Measurements from ENCODE around the gene AP1S1. TPM values are rescaled to one million over a fixed set of nuclear protein-coding genes. Genes with fewer than 3 reads are reported as not detected.
A peak's percentile ranks its signal among the peaks of the same experiment; 100 is the strongest.
"Not testable (repeated sequence)": the region's sequence is repeated elsewhere in the genome, so short reads cannot be mapped to it uniquely, and the experiment has no call there.

Gene AP1S1
- total RNA-seq, 2 experiments from 2014 or later, result 46.7 to 50.0 TPM

DNA sequence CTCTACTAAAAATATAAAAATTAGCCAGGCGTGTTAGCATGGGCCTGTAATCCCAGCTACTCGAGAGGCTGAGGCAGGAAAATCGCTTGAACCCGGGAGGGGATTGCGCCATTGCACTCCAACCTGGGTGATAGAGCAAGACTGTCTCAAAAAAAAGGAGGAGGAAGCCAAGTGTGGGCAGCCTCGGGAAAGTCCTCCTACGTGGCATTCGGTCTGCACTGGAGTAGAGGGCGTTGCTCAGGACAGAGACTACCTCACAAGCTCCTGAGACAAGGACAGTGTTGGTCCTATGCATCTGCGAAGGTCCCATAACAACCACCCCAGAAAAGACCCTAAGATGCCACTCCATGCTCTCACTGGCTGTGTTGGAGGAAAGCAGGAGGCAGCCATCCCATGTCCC is 37.4 kb upstream of the AP1S1 start:
- POLR2A ChIA-PET, result no interaction called here
- no peak for DNase-seq
- Mint-ChIP-seq H3K4me1 (peaks cover 1% of the 10 kb centered on the region), H3K9me3 (no peaks in the 10 kb centered on the region), H3K36me3 (ENCODE audit: low read depth) (no peaks in the 10 kb centered on the region), H3K27ac (no peak overlapping the region), H3K27me3 (peaks cover 23% of the 10 kb centered on the region), H3K4me3 (no peak overlapping the region)
- CTCF ChIA-PET, result no interaction called here

DNA sequence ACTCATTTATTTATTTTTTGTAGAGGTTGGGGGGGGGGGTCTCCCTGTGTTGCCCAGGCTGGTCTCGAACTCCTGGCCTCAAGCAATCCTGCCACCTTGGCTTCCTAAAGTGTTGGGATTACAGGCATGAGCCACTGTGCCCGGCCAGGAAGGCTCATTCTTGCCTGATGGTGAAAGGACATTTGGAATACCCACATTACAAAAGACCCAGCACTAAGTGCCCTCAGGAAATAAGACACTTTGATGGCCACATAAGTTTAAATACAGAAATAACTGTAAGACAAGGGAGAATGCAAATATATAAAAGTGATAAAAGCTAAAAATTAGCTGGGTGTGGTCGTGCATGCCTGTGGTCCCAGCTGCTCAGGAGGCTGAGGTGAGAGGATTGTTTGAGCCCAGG is 35.4 kb upstream of the AP1S1 start:
- DNase-seq, result no peak
- CTCF ChIA-PET, result interaction anchor here (0.9 kb wide), 1 partner anchor 15 kb away, joined by 3 read pairs; no protein-coding TSS in a partner anchor
- Mint-ChIP-seq H3K27ac (no peak overlapping the region), H3K4me3 (no peak overlapping the region), H3K9me3 (no peaks in the 10 kb centered on the region), H3K27me3 (peaks cover 41% of the 10 kb centered on the region), H3K4me1 (peaks cover 9% of the 10 kb centered on the region), H3K36me3 (ENCODE audit: low read depth) (no peaks in the 10 kb centered on the region)
- POLR2A ChIA-PET, result no interaction called here

DNA sequence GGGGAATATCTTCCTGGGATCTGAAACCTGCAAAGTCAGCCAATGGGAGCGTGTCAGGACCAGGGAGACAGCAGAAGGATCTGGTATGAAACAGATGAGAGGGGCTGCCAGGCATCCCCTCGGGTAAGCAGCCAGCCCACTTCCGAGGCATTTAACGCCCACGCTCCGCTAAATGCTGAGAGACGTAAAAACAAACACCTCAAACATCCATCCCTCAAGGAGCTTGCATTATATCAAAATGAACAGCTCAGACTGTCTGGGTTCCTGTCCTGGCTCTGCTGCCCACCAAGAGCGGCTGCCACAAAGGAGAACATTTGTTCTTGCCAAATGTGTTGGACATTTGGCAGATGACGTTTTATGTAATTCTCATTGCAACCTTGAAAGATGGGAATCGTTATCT is 34.4 kb upstream of the AP1S1 start:
- no peaks in the 10 kb centered on the region for H3K36me3 Mint-ChIP-seq (ENCODE audit: low read depth)
- peaks cover 46% of the 10 kb centered on the region for H3K27me3 Mint-ChIP-seq
- H3K9me3 Mint-ChIP-seq, result no peaks in the 10 kb centered on the region
- ChIA-PET CTCF (interaction anchor here (1.0 kb wide), 1 partner anchor 24 kb away, joined by 4 read pairs; no protein-coding TSS in a partner anchor), POLR2A (no interaction called here)
- DNase-seq, result no peak
- H3K4me1 Mint-ChIP-seq, result peaks cover 16% of the 10 kb centered on the region
- H3K4me3 Mint-ChIP-seq, result no peak overlapping the region
- H3K27ac Mint-ChIP-seq, result no peak overlapping the region

DNA sequence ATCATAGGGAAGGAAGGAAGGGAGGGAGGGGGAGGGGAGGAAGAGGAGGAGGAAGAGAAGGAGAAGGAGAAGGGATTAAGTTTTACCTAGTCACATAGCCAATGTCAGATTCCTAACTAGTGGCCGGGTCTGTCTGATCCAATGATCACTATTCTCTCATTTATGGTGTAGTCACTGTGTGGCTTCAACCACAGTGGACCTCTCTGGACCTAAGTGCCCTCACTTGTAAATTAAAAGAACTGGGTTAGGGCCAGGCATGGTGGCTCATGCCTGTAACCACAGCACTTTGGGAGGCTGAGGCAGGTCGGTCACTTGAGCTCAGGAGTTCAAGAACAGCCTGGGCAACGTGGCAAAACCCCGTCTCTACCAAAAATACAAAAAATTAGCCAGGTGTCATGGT is 34.0 kb upstream of the AP1S1 start:
- DNase-seq, result no peak
- POLR2A ChIA-PET, result no interaction called here
- Mint-ChIP-seq H3K27me3 (peaks cover 50% of the 10 kb centered on the region), H3K36me3 (ENCODE audit: low read depth) (no peaks in the 10 kb centered on the region), H3K27ac (no peak overlapping the region), H3K4me3 (no peak overlapping the region), H3K4me1 (peaks cover 21% of the 10 kb centered on the region), H3K9me3 (no peaks in the 10 kb centered on the region)
- CTCF ChIA-PET, result interaction anchor here (1.0 kb wide), 1 partner anchor 24 kb away, joined by 4 read pairs; no protein-coding TSS in a partner anchor

DNA sequence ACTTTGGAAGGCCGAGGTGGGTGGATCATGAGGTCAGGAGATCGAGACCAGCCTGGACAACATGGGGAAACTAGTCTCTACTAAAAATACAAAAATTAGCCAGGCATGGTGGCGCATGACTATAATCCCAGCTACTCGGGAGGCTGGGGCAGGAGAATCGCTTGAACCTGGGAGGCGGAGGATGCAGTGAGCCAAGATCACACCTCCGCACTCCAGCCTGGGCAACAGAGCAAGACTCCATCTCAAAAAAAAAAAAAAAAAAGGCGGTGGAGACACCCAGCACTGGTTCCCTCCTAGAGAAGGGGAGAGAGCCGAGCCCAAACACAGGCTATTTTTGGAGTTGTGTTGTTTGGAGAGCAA is 32.7 kb upstream of the AP1S1 start:
- Mint-ChIP-seq H3K27me3 (peaks cover 60% of the 10 kb centered on the region), H3K4me1 (peaks cover 33% of the 10 kb centered on the region)
- H3K4me3 Mint-ChIP-seq; CTCF ChIA-PET; DNase-seq; POLR2A ChIA-PET; H3K9me3 Mint-ChIP-seq; H3K36me3 Mint-ChIP-seq (ENCODE audit: low read depth); H3K27ac Mint-ChIP-seq: not testable (repeated sequence)

DNA sequence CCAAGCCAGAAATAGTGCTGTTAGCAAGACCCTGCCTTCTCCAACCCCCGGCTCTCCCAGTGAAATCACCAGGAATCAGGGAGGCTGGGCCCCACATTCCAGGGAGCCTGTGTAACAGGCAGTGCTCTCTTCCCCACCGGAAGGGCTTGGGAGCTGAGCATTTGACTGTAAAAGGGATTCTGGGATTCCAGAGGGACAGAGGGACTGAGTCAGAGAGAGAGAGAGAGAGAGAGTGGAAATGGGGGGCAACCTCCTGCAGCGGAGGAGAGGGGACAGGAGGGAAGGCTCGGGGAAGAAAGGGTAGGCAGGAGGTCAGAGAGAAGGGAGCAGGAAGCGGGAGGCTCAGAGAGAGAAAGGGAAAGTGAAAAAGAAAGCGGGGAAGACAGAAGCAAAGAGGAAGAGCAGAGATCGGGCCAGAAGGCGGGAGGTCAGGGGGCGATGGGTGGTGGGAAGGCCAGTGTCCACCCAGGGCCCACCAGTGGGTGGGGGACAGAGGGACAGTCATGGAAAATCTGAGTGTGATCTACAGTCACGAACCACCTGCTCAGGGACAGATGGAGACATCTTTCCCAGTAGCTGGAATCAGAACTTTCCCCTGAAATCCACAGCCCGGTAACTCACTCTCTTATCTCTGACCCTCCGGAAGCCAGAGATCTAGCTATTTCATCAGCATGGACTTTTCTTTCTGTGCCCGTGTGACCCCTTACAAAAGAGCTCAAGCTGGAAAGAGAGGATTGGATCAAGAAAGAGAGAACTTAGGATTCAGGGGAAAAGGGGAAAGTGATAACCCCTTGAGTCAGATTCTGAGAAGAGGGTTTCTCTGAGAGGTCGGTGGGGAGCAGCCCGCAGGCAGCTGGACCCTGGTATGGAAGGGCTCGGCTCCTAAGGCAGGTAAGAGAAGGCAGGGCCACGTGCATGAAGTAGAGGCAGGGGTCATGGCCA is 32.0 kb upstream of the AP1S1 start:
- ChIA-PET CTCF (interaction anchor here (0.6 to 5.5 kb wide), 7 partner anchors 11 to 221 kb away, joined by 3 to 26 read pairs (median 5); no protein-coding TSS in a partner anchor), POLR2A (interaction anchor here (1.2 to 1.4 kb wide), 2 partner anchors 22 to 36 kb away, joined by 3 to 8 read pairs; partner anchors contain the start of gene TRIM56)
- Mint-ChIP-seq H3K27me3 (peaks cover 67% of the 10 kb centered on the region), H3K36me3 (ENCODE audit: low read depth) (no peaks in the 10 kb centered on the region), H3K27ac (no peak overlapping the region), H3K4me1 (peaks cover 39% of the 10 kb centered on the region), H3K4me3 (peak overlapping the region; percentile 32), H3K9me3 (no peaks in the 10 kb centered on the region)
- no peak for DNase-seq

DNA sequence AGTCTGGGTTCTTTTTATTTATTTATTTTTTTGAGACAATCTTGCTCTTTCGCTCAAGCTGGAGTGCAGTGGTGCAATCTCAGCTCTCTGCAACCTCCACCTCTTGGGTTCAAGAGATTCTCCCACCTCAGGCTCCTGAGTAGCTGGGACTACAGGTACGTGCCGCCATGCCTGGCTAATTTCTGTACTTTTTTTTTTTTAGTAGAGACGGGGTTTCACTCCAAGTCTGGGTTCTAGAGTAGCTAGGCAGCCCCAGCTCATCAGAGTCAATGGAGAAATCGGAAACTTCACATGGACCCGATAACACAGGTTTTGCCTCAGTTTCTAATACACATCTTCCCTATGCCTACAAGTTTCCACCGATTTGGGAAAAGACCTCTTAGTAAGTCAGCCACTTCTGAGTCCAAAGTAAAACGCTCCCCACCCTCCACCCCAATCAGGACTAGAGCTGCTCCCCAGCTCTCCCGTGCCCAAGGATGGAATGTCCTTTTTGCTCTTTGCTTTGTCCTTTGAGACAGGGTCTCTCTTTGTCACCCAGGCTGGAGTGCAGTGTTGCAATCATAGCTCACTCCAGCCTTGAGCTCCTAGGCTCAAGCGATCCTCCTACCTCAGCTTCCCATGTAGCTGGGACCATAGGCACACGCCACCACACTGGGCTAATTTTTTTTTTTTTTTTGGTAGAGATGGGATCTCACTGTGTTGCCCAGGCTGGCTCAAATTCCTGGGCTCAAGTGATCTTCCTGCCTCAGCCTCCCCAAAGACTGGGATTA is 31.2 kb upstream of the AP1S1 start:
- no peaks in the 10 kb centered on the region for H3K9me3 Mint-ChIP-seq
- ChIA-PET CTCF (interaction anchor here (0.6 to 5.5 kb wide), 7 partner anchors 11 to 1146 kb away, joined by 3 to 26 read pairs (median 5); no protein-coding TSS in a partner anchor), POLR2A (interaction anchor here (1.2 to 1.4 kb wide), 2 partner anchors 21 to 37 kb away, joined by 3 to 8 read pairs; partner anchors contain the start of gene TRIM56)
- H3K27me3 Mint-ChIP-seq, result peaks cover 74% of the 10 kb centered on the region
- H3K4me1 Mint-ChIP-seq, result peaks cover 48% of the 10 kb centered on the region
- H3K4me3 Mint-ChIP-seq, result no peak overlapping the region
- H3K36me3 Mint-ChIP-seq (ENCODE audit: low read depth), result no peaks in the 10 kb centered on the region
- no peak overlapping the region for H3K27ac Mint-ChIP-seq
- no peak for DNase-seq

DNA sequence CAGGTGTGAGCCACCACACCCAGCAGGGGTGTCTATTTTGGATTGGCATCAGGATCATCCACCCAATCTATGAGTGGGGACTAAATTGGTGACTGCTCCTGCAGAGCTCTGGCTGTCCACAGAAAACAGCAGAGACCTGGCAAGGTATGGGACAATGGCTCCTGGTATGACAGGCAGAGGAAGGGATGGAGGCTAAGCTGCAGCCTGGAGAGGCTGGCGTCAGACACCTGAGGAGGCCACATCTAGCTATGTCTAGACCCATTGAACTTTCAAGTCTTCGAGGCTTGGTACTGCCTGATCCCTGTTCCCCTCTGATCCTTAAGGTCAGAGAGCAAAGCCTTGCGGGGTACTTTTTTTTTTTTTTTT is 30.6 kb upstream of the AP1S1 start:
- H3K4me3 Mint-ChIP-seq, result no peak overlapping the region
- H3K4me1 Mint-ChIP-seq, result peaks cover 51% of the 10 kb centered on the region
- CTCF ChIA-PET, result interaction anchor here (0.7 to 5.5 kb wide), 4 partner anchors 11 to 44 kb away, joined by 3 to 26 read pairs (median 14); no protein-coding TSS in a partner anchor
- POLR2A ChIA-PET, result no interaction called here
- peaks cover 78% of the 10 kb centered on the region for H3K27me3 Mint-ChIP-seq
- H3K27ac Mint-ChIP-seq, result no peak overlapping the region
- no peaks in the 10 kb centered on the region for H3K36me3 Mint-ChIP-seq (ENCODE audit: low read depth)
- DNase-seq, result no peak
- no peaks in the 10 kb centered on the region for H3K9me3 Mint-ChIP-seq

DNA sequence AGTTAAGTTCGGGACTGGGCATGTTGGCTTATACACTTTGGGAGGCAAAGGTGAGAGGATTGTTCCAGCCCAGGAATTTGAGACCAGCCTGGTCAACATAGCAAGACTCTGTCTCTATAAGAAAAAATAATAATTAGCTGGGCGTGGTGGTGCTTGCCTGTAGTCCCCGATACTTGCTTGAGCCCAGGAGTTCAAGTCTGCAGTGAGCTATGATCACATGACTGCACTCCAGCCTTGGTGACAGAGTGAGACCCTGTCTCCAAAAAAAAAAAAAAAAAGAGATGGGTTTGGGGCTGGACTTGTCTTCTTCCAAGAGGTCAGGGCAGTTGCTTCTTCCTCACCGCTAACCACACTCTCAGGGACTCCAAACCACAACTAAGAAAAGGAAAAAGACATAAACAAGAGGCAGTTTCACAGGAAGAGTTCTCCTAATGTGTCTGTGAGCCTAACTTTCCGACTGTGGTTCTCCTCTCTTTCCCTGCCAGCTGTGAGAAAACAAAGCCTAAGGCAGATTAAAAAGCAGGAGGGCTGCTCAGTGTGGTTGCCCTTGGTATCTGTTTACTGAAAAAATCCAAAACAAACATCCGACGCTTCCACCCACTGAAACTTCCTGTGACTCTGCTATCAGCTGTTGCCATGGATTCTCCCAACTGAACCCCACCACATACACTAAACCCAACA is 29.8 kb upstream of the AP1S1 start:
- ChIA-PET POLR2A (interaction anchor here (1.0 kb wide), 1 partner anchor 30 kb away, joined by 3 read pairs; no protein-coding TSS in a partner anchor), CTCF (interaction anchor here (1.2 to 5.5 kb wide), 3 partner anchors 14 to 28 kb away, joined by 3 to 26 read pairs (median 23); no protein-coding TSS in a partner anchor)
- no peak overlapping the region for H3K4me3 Mint-ChIP-seq
- H3K36me3 Mint-ChIP-seq (ENCODE audit: low read depth), result no peaks in the 10 kb centered on the region
- peak overlapping the region; percentile 10 for H3K27ac Mint-ChIP-seq
- peaks cover 74% of the 10 kb centered on the region for H3K27me3 Mint-ChIP-seq
- H3K9me3 Mint-ChIP-seq, result no peaks in the 10 kb centered on the region
- peaks cover 51% of the 10 kb centered on the region for H3K4me1 Mint-ChIP-seq
- DNase-seq, result no peak

DNA sequence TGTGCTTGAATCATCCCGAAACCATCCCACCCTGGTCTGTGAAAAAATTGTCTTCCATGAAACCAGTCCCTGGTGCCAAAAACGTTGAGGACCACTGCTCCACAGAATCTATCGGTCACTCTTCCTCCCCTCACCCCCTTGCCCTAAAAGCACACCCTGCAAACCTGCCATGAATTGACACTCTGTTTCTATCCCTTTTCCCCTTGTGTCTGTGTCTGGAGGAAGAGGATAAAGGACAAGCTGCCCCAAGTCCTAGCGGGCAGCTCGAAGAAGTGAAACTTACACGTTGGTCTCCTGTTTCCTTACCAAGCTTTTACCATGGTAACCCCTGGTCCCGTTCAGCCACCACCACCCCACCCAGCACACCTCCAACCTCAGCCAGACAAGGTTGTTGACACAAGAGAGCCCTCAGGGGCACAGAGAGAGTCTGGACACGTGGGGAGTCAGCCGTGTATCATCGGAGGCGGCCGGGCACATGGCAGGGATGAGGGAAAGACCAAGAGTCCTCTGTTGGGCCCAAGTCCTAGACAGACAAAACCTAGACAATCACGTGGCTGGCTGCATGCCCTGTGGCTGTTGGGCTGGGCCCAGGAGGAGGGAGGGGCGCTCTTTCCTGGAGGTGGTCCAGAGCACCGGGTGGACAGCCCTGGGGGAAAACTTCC is 28.2 kb upstream of the AP1S1 start:
- H3K27ac Mint-ChIP-seq, result no peak overlapping the region
- peak; percentile 35 for DNase-seq
- H3K4me3 Mint-ChIP-seq, result peak overlapping the region; percentile 59
- peaks cover 64% of the 10 kb centered on the region for H3K27me3 Mint-ChIP-seq
- peaks cover 51% of the 10 kb centered on the region for H3K4me1 Mint-ChIP-seq
- CTCF ChIA-PET, result interaction anchor here (1.0 to 5.5 kb wide), 4 partner anchors 12 to 421 kb away, joined by 3 to 26 read pairs (median 10); partner anchors contain the start of gene PLOD3
- H3K9me3 Mint-ChIP-seq, result no peaks in the 10 kb centered on the region
- POLR2A ChIA-PET, result interaction anchor here (1.0 to 1.4 kb wide), 4 partner anchors 10 to 691 kb away, joined by 3 to 6 read pairs (median 3); partner anchors contain the start of genes PLOD3 and TRIM56
- H3K36me3 Mint-ChIP-seq (ENCODE audit: low read depth), result no peaks in the 10 kb centered on the region

DNA sequence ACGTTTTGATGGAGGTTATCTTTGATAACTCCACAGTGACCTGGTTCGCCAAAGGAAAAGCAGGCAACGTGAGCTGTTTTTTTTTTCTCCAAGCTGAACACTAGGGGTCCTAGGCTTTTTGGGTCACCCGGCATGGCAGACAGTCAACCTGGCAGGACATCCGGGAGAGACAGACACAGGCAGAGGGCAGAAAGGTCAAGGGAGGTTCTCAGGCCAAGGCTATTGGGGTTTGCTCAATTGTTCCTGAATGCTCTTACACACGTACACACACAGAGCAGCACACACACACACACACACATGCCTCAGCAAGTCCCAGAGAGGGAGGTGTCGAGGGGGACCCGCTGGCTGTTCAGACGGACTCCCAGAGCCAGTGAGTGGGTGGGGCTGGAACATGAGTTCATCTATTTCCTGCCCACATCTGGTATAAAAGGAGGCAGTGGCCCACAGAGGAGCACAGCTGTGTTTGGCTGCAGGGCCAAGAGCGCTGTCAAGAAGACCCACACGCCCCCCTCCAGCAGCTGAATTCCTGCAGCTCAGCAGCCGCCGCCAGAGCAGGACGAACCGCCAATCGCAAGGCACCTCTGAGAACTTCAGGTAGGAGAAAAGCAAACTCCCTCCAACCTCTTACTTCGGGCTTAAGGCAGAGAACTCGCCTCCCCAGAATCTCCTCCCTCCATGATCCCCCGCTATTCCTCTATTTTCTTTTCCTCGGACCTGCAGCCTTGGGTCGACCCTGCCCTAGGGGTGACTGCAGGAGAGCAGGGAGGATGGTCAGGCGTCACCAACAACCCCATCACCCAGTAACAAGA is 27.4 kb upstream of the AP1S1 start, which contains the start of gene SERPINE1:
Gene SERPINE1 (plus strand): TSS at position 454 of the 809 bp plus-strand sequence. CDS start 1,290 bp downstream, outside the sequence.
- peaks cover 50% of the 10 kb centered on the region for H3K4me1 Mint-ChIP-seq
- ChIA-PET CTCF (interaction anchor here (1.0 to 5.5 kb wide), 4 partner anchors 11 to 422 kb away, joined by 3 to 26 read pairs (median 10); partner anchors contain the start of gene PLOD3), POLR2A (interaction anchor here (1.4 kb wide), 3 partner anchors 9 to 90 kb away, joined by 3 to 6 read pairs (median 3); partner anchors contain the start of genes PLOD3 and TRIM56)
- H3K4me3 Mint-ChIP-seq, result peak within 1 kb of the TSS; percentile 59
- no peaks in the 10 kb centered on the region for H3K9me3 Mint-ChIP-seq
- no peaks in the 10 kb centered on the region for H3K36me3 Mint-ChIP-seq (ENCODE audit: low read depth)
- DNase-seq, result peak; percentile 76
- H3K27ac Mint-ChIP-seq, result peak within 1 kb of the TSS; percentile 55
- H3K27me3 Mint-ChIP-seq, result peaks cover 61% of the 10 kb centered on the region

Measured in activated CD4-positive, alpha-beta memory T cell treated with anti-CD3 and anti-CD28 coated beads, Interleukin-2, amount 10 ng/mL, durations not matched to agents 7 days and 5 days (primary cell).